Ramos (cell line): ENCODE results near the gene KIAA1614.

Experiments used
- in situ Hi-C: fragments of 300-500 bp; cut with MboI; formaldehyde crosslinking; loops from one replicate; pipeline ENCODE4 v1.14.3; 2022; ENCODE audit warnings: low sequenced_read_pairs; ENCODE audit not compliant: unreplicated experiment

KIAA1614 gene

GRCh38 chr1:180923021-180923841, 10.5 kb downstream of the KIAA1614 start:
- in situ Hi-C loops = no loop called here

- in situ Hi-C loops = no loop called here
Measured at GRCh38 chr1:180923887-180924286, 11.2 kb downstream of the KIAA1614 start.

GRCh38 chr1:180924939-180925338, 12.2 kb downstream of the KIAA1614 start:
- in situ Hi-C loops = no loop called here

GRCh38 chr1:180925471-180926051, 12.9 kb downstream of the KIAA1614 start:
- in situ Hi-C loops = no loop called here

DNA sequence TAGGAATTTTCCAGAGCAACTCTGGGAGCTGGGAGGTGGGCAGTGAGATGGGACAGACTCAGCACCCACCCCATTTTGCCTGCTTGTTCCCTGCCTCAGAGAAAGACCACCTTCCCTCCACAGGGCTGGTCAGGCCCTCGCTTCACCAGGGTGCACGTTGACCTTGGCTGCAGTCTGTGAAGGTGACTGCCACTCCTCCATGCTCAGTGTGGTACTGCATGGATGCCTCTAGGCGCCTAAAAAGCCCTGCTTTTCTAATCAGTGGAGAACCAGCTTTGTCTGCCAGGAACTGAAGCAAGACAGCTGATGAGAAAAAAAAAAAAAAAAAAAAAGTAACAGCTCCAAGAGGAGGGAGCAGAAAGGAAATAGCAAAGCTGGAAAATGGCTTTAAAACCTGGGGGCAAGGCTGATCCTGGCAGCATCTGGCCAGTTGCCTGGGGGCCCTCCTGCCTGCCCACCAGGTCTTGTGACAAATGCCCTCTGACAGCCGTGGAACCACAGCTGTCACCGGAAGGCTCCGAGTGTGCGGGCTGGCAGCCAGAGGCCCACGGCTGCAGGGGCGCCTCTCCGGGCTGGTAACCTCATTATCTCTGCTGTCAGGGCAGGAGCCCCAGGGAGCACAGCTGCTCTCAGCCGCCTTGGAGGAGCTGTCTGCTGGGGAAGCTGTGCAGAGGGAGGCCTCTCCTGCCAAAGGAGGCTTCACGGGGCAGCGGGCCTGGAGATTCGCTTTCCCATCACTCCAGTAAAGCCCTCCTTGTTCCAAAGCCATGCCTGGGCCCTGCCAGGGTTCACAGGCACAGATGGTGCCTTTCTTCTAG, 13.7 kb downstream of the KIAA1614 start:
- in situ Hi-C loops = no loop called here

GRCh38 chr1:180927348-180927747, 14.7 kb downstream of the KIAA1614 start:
- in situ Hi-C loops = no loop called here

GRCh38 chr1:180927841-180928240, 15.1 kb downstream of the KIAA1614 start:
- in situ Hi-C loops = no loop called here

DNA sequence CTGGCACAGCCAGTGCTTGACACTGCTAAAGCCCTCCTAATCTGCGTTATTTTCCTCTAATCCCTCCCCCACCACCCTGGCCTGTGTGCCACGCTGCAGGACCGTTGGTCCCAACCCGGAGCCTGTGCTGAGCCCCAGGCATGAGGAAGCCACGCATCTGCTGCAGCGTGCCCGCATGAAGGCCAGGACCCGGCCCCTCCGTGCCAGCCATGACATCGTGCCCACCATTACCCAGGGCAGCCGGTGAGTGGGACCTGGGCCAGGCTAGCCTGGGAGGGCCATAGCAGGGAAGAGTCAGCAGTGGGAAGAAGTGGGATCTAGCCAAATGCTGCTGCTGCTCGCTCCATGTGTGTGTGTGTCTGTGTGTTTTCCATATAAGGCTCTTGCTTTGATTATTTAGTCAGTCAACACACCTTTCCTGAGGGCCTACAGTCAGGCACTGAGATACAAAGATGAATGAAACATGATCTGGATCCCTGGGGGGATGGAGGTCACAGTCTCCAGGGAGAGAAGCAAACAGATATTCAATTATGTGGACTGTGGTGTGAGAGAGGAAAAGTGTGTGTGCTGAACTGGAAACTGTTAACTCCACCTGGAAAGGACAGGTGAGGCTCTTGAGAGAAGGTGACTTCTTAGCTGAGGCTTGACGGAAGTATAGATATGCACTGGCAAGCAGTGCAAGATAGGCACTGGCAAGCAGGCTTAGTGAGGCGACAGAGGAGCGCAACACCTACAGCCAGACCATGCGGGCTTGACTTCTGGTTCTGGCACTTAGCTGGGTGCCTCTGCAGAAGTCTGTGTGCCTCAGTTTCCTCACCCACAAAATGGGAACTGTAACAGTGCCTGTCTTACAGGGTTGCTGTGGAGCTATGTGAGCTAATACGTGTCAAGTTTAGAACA, 15.9 kb downstream of the KIAA1614 start:
- in situ Hi-C loops = no loop called here

DNA sequence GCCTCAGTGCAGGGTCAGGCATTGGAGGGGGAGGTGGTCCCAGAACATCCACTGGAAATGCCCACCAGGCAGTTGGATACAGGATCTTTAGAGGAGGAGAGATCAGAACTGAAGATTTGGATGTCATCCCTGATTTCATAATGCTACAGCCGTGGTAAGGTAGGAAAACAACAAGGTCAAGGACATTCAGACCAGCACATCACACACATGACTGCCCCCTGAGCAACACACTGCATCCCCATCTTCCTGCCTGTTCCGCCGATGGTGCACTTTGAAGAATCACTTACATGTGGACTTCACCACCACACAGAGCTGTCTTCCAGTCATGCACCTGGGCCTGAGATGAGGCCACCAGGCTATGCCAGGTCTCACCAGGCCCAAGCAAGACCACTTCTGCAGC, 16.7 kb downstream of the KIAA1614 start:
- in situ Hi-C loops = no loop called here

DNA sequence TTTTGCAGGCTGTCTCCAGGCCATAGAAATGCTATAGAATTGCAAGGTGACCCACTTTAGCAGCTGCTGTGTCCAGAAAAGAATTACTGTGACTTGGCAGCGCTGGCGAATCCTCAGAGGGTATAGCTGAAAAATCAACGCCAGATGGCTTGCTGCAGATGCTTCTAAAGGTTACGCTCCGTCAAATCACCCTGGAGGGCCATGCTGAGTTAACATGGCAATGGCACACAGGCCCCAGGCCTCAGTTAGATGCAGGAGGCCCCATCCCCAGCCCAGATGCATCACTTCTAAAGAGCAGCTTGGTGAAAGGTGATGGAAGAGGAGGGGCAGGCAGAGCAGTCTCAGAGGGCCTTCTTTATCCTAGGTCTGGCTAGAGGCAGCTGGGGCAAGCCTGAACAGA, 18.0 kb downstream of the KIAA1614 start:
- in situ Hi-C loops = no loop called here

- in situ Hi-C loops = no loop called here
Measured at GRCh38 chr1:180931529-180931928, 18.8 kb downstream of the KIAA1614 start.

GRCh38 chr1:180932378-180932777, 19.7 kb downstream of the KIAA1614 start:
- in situ Hi-C loops = no loop called here

DNA sequence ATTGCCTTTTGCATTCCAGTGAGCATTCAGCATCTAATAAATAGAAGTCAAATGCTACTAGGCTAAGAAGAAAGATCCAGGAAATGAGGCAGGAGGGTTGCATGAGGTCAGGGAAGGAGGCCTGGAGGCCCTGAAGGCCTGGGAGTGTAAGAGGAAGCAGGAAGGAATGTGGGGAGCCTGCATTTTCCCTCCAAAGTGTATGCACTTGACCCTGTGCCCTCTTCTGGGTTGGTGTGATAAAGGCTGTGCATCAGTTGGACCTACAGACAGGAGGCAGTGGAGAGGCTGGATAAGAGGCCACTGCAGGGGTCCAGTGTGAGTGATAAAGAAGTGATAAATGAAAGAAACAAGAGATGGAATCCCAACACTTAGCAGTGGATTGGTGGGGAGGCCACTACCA, 20.4 kb downstream of the KIAA1614 start:
- in situ Hi-C loops = no loop called here

GRCh38 chr1:180934563-180934962, 21.9 kb downstream of the KIAA1614 start:
- in situ Hi-C loops = no loop called here

DNA sequence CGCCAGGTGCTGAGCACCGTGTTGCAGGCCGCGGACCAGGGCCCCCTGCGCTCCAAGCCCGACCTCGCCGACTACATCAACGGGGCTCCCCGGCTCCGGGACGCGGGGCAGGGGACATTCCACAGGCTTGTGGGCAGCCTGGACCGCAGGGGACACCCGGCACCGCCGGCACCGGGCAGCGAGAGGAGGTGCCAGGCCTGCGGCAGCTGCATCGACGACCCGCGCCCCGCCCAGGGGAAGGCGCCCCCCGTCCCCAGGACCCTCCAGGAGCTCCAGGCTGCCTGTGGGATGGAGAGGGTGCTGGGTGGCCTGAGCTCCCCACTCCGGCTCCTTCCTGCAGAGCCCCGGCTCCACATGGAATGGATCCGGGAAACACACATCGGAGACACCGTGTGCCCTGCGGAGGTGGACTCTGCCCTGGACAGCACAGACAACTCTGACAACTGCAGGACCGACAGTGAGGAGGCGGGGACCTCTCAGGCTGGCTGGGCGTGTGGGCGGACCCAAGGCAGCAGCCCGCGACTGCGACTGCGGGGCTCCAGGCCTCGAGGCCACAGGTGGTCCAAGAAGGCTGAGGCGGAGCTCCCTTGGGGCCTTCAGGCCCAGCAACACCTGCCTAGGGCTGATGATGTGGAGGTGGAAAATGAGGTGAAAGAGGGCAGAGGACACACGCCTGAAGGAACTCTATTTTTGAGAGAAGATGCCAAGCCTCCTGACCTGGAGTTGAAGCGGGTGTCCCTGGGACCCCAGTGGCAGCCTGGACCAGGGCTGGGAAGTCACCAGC, 22.8 kb downstream of the KIAA1614 start:
- in situ Hi-C loops = no loop called here

DNA sequence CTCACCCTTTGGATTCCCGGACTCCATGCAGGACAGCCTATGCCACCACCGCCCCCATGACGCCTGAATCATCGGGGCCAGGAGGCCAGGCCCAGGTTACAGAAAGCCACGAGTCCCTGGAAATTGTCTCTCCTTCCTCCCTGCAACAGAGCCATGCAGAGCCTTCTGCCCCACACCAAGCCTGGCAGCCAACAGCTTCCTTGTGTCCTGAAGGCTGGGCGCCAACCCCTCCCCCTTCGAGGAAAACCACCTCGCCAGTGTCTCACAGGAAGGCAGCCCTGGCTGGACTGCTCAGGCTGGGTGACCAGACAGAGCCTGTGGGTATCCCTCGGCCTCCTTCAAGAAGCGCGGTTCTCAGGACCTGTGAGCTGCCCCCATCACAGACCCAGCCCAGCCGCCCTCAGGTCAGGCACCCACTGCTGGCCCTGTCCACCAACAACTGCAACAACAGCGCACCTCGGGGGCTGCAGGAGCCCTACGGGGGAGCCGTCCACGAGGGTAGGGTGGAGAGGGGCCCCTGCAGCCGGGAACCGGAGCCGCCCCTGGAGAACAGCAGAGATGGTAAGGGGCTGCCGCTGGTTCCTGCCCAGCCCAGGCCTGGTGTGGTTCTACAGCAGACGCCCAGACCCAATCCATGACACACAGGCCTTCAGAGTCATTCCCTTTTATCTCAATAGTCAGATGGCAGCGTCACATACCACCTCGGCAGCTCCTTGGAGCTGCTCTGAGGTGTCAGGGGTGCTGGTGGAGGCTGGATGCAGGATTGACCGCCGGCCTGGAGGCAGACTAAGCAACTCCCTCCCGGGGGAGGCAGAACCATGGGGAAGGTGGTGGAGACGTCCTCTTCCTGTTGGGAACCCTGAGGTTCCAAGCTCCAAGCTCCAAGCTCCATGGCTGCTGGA, 23.7 kb downstream of the KIAA1614 start:
- in situ Hi-C loops = no loop called here

DNA sequence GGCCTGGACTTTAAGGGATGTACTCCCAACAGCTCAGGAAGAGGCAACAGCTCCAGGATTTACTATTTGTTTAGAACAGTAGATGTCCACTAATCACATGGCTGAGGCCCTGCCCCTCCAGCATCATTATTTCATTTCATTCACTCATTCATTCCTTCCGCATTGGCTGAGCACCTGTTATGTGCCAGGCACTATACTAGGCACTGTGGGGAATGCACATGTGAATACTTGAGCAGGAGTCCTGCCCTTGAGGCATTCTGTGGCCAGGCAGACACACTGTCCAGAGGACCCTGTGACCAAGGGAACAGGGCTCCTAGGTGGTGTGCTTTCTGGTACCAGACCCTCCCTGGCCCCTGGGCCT, 24.3 kb downstream of the KIAA1614 start:
- in situ Hi-C loops = no loop called here

GRCh38 chr1:180937624-180938225, 25.0 kb downstream of the KIAA1614 start:
- in situ Hi-C loops = no loop called here
